GM23338 (cell line): ENCODE data around the gene MAN1B1. TPM values are rescaled to one million over a fixed set of nuclear protein-coding genes. Genes with fewer than 3 reads are reported as not detected.
"Not testable (repeated sequence)": the region's sequence is repeated elsewhere in the genome, so short reads cannot be mapped to it uniquely, and the experiment has no call there.

ENCODE experiments used
- ATAC-seq: fragments of 200-7000 bp; cut with Tn5 transposase; 3 replicates; pipeline ENCODE4 v1.9.1; 2020
- DNase-seq: peaks from one replicate; pipeline ENCODE4 v3.0.0-alpha.2; 2015; ENCODE audit warnings: low spot score
- H2AFZ ChIP-seq: fragments of 200-600 bp; sonication (generic); 2 replicates; pipeline ENCODE4 v1.8.0; 2016; ENCODE audit warnings: antibody characterized with exemption, mild to moderate bottlenecking, moderate library complexity
- H3F3A ChIP-seq: fragments of 200-600 bp; sonication (generic); replicated peaks from 2 replicates; pipeline ENCODE4 v1.8.0; 2017; ENCODE audit warnings: antibody characterized with exemption, mixed run types, low read depth
- H3K27ac ChIP-seq: fragments of 200-600 bp; sonication (generic); 2 replicates; pipeline ENCODE4 v1.6.1; 2016; ENCODE audit warnings: low read depth
- H3K27me3 ChIP-seq: fragments of 200-600 bp; sonication (generic); 2 replicates; pipeline ENCODE4 v1.8.0; 2016; ENCODE audit warnings: mild to moderate bottlenecking, mixed run types, moderate library complexity; ENCODE audit not compliant: insufficient read depth
- H3K36me3 ChIP-seq: fragments of 200-600 bp; sonication (generic); 2 replicates; pipeline ENCODE4 v1.8.0; 2016; ENCODE audit warnings: mild to moderate bottlenecking; ENCODE audit not compliant: insufficient read depth
- H3K4me1 ChIP-seq: fragments of 200-600 bp; sonication (generic); 2 replicates; pipeline ENCODE4 v1.8.0; 2016; ENCODE audit warnings: mild to moderate bottlenecking, moderate library complexity; ENCODE audit not compliant: insufficient read depth
- H3K4me2 ChIP-seq: fragments of 200-600 bp; sonication (generic); 2 replicates; pipeline ENCODE4 v1.7.1; 2017; ENCODE audit warnings: mixed run types
- H3K4me3 ChIP-seq: fragments of 200-600 bp; sonication (generic); 2 replicates; pipeline ENCODE4 v1.6.1; 2016; ENCODE audit warnings: mixed run types
- H3K79me2 ChIP-seq: fragments of 200-600 bp; sonication (generic); replicated peaks from 2 replicates; pipeline ENCODE4 v1.8.0; 2017; ENCODE audit warnings: mild to moderate bottlenecking; ENCODE audit not compliant: insufficient read depth
- H3K9me2 ChIP-seq: fragments of 200-600 bp; sonication (generic); 2 replicates; pipeline ENCODE4 v1.8.0; 2017; ENCODE audit not compliant: insufficient read depth
- H4K20me1 ChIP-seq: fragments of 200-600 bp; sonication (generic); replicated peaks from 2 replicates; pipeline ENCODE4 v1.8.0; 2017; ENCODE audit warnings: mild to moderate bottlenecking; ENCODE audit not compliant: insufficient read depth
- H3K27ac Mint-ChIP-seq: 2 replicates; pipeline ENCODE4 v1.8.0; 2020; ENCODE audit warnings: inconsistent platforms, mild to moderate bottlenecking, moderate library complexity, mixed read lengths
- H3K27me3 Mint-ChIP-seq: 3 replicates; pipeline ENCODE4 v1.8.0; 2022; ENCODE audit warnings: low read depth, mild to moderate bottlenecking, moderate library complexity, mixed read lengths, inconsistent platforms; ENCODE audit not compliant: insufficient read depth, poor library complexity
- H3K36me3 Mint-ChIP-seq: 3 replicates; pipeline ENCODE4 v1.8.0; 2021; ENCODE audit warnings: low read depth, mild to moderate bottlenecking, inconsistent platforms, moderate library complexity, mixed read lengths
- H3K4me1 Mint-ChIP-seq: 3 replicates; pipeline ENCODE4 v1.8.0; 2020; ENCODE audit warnings: mild to moderate bottlenecking, inconsistent platforms, mixed read lengths
- H3K4me3 Mint-ChIP-seq: 3 replicates; pipeline ENCODE4 v1.8.0; 2021; ENCODE audit warnings: moderate library complexity, mild to moderate bottlenecking, inconsistent platforms, mixed read lengths
- H3K9me3 Mint-ChIP-seq: 3 replicates; pipeline ENCODE4 v1.8.0; 2020; ENCODE audit warnings: moderate library complexity, mild to moderate bottlenecking, inconsistent platforms, mixed read lengths
- CREB1 ChIP-seq: fragments of 250-450 bp; sonication (Bioruptor Pico); IDR thresholded peaks from 2 replicates; pipeline ENCODE4 v1.5.0; 2020; ENCODE audit warnings: low read depth, mild to moderate bottlenecking, moderate library complexity
- CTCF ChIP-seq, 2 experiments: fragments of 200-600 bp in 1 of 2; sonication (generic) in 1 of 2; conservative IDR thresholded peaks; 2 replicates each; pipeline versions ENCODE4 v1.5.1 to v1.6.1; 2016 to 2017; ENCODE audit warnings: antibody characterized with exemption in 2 of 2, low read depth in 2 of 2, mild to moderate bottlenecking in 2 of 2, moderate library complexity in 1 of 2
- EZH2 ChIP-seq: fragments of 200-600 bp; sonication (generic); IDR thresholded peaks from one replicate; pipeline ENCODE4 v1.8.0; 2017; ENCODE audit warnings: antibody characterized with exemption, mild to moderate bottlenecking, low read depth; ENCODE audit not compliant: unreplicated experiment
- EZH2phosphoT487 ChIP-seq: fragments of 200-600 bp; sonication (generic); IDR thresholded peaks from one replicate; pipeline ENCODE4 v1.8.1; 2018; ENCODE audit warnings: antibody characterized with exemption; ENCODE audit not compliant: unreplicated experiment
- NANOG ChIP-seq: IDR thresholded peaks from 2 replicates; pipeline ENCODE4 v1.6.1; 2016; ENCODE audit warnings: antibody characterized with exemption, borderline replicate concordance
- POLR2AphosphoS5 ChIP-seq: IDR thresholded peaks from 2 replicates; pipeline ENCODE4 v1.6.1; 2016; ENCODE audit warnings: antibody characterized with exemption, low read depth
- STAT1 ChIP-seq: IDR thresholded peaks from one replicate; pipeline ENCODE4 v1.6.1; 2016; ENCODE audit warnings: antibody characterized with exemption; ENCODE audit not compliant: unreplicated experiment
- ZNF114 ChIP-seq: fragments of 250-450 bp; sonication (Bioruptor Pico); IDR thresholded peaks from 2 replicates; pipeline ENCODE4 v1.5.0; 2020; ENCODE audit warnings: mild to moderate bottlenecking, moderate library complexity
- ZNF331 ChIP-seq: fragments of 250-450 bp; sonication (Bioruptor Pico); IDR thresholded peaks from 2 replicates; pipeline ENCODE4 v1.5.0; 2020; ENCODE audit warnings: low read depth, mild to moderate bottlenecking, moderate library complexity
- ZNF462 ChIP-seq: fragments of 250-450 bp; sonication (Bioruptor Pico); IDR thresholded peaks from 2 replicates; pipeline ENCODE4 v1.5.0; 2020; ENCODE audit warnings: mild to moderate bottlenecking, moderate library complexity
- polyA plus RNA-seq: library from polyadenylated mRNA; unstranded; fragments of >200 nt; fragmentation: Nextera tagmentation; extraction: Ambion mirVana; gene quantifications from 2 replicates; pipeline ENCODE4 v1.2.1, GENCODE V29; 2016
- total RNA-seq: library from RNA; depleted of rRNA; stranded (reverse); fragments of >200 nt; shearing (Covaris generic); gene quantifications from 2 replicates; pipeline ENCODE4 v1.2.3, GENCODE V29; 2014

Gene MAN1B1
- total and polyA plus RNA-seq, 2 experiments from 2014 or later: 15.7 to 39.9 TPM

- TF ChIP-seq CTCF (conservative IDR thresholded peaks at IDR 0.05; ENCODE audit: low read depth in 2 of 2): no peak
- no peak for TF ChIP-seq EZH2phosphoT487
- no peak for TF ChIP-seq POLR2AphosphoS5
- TF ChIP-seq STAT1: no peak
- TF ChIP-seq NANOG: no peak
These were observed 36.7 kb downstream of the MAN1B1 start (continued) for GRCh38 chr9:137123468-137123837.

GRCh38 chr9:137123952-137124462 lies 37.2 kb downstream of the MAN1B1 start:
- H3K27ac ChIP-seq, H3K4me3 Mint-ChIP-seq, H3K27me3 ChIP-seq, H3K4me1 ChIP-seq, H3K4me3 ChIP-seq, H3K79me2 ChIP-seq, H3K27ac Mint-ChIP-seq, H4K20me1 ChIP-seq, H3K9me3 Mint-ChIP-seq, H3K9me2 ChIP-seq, H3K36me3 Mint-ChIP-seq, H3K27me3 Mint-ChIP-seq, H3K4me2 ChIP-seq, H3F3A ChIP-seq, H2AFZ ChIP-seq, H3K36me3 ChIP-seq, DNase-seq, ATAC-seq: not testable (repeated sequence)
- H3K4me1 Mint-ChIP-seq: peaks cover 15% of the 10 kb centered on the region

- H3K9me2 ChIP-seq: no peaks in the 10 kb centered on the region
- H3K27ac Mint-ChIP-seq: no peak overlapping the region
- 0 out of 2 replicates have a peak, but pooled peaks cover 8% of the 10 kb centered on the region for H3K79me2 ChIP-seq
- peaks cover 8% of the 10 kb centered on the region for H3K27me3 Mint-ChIP-seq
- ATAC-seq (no peak), DNase-seq (no peak)
- peaks cover 15% of the 10 kb centered on the region for H3K4me1 Mint-ChIP-seq
- H3K36me3 Mint-ChIP-seq: no peaks in the 10 kb centered on the region; the same call in 2 of the 3 replicates
- H3K9me3 Mint-ChIP-seq: no peaks in the 10 kb centered on the region; the same call in 2 of the 3 replicates
- no peaks in the 10 kb centered on the region for H3K36me3 ChIP-seq
- no peak overlapping the region for H2AFZ ChIP-seq
- H4K20me1 ChIP-seq: no peaks in the 10 kb centered on the region; the same call in 1 of the 2 replicates
- no peak overlapping the region for H3K27ac ChIP-seq
- no peak overlapping the region for H3K4me3 ChIP-seq
- H3K4me3 Mint-ChIP-seq: no peak overlapping the region
- peaks cover 8% of the 10 kb centered on the region for H3F3A ChIP-seq
- H3K27me3 ChIP-seq: peaks cover 18% of the 10 kb centered on the region
- peaks cover 10% of the 10 kb centered on the region; the same call in 1 of the 2 replicates for H3K4me1 ChIP-seq
- no peak overlapping the region for H3K4me2 ChIP-seq
- TF ChIP-seq ZNF462 (CRISPR knock-in tag) (no peak), POLR2AphosphoS5 (no peak), EZH2 (no peak), STAT1 (no peak), ZNF331 (CRISPR knock-in tag) (no peak), EZH2phosphoT487 (no peak), CREB1 (no peak), ZNF114 (CRISPR knock-in tag) (no peak), CTCF (conservative IDR thresholded peaks at IDR 0.05; ENCODE audit: low read depth in 2 of 2) (no peak)
These were observed 40.0 kb downstream of the MAN1B1 start for GRCh38 chr9:137126786-137127185.
